ENCODE results near the gene SPATA20.

The SPATA20 gene

DNA sequence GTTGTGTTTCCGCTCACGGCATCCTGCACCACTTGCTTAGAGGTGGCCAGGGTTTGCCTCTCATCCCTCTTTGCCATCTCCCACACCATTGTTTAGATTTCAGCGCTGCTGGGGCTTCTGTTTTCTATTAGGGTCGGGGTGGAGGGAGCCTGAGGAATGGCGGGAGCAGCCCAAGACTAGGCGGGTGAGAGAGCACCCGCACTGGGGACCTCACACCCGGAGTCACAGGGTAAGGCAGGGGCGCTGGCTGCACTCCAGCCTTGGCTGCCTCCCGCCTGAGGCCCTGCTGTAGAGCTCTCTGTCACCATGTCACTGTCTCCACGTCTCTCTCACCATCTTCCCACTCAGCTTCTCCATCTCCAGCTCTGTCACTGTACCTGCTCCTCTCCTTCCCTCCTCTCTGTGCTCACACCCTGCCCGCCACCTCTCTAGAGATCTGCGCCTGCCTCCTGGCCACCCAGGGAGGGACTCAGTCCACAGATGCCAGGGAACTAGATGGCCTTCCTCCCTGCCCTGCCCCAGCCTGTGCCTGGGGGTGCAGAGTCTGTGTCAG, 54.9 kb downstream of the SPATA20 start:
- DNase-seq (ENCODE audit: low spot score), result no peak

DNA sequence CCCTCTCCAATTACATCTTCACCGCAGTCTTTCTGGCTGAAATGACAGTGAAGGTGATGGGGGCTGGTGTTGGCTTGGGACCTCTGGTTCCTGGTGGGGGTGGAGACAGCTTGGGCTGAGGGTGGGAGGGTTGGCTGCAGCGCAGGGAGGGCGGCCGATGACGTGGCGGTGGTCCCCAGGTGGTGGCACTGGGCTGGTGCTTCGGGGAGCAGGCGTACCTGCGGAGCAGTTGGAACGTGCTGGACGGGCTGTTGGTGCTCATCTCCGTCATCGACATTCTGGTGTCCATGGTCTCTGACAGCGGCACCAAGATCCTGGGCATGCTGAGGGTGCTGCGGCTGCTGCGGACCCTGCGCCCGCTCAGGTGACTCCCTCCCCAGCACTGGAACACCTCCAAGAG, 55.9 kb downstream of the SPATA20 start:
- DNase-seq (ENCODE audit: low spot score), result no peak

DNA sequence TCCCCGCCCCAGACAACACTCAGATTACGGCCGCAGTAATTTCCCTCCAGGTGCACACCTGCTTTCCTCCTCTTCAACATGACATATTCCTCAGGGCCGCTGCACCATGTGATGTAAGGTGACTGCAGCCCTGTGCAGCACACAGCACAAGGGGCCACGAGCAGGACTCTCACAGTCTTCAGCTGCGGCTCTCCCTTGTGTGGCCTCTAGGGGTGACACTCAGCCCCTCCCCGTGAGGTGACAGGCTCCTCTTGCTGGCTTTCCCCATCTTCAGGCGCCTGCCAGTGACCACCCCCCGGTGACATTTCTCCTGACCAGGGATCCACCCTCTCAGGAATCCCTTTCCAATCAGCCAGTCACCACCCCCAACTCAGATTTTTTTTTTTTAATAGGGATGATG, 56.4 kb downstream of the SPATA20 start:
- DNase-seq (ENCODE audit: low spot score), result peak; percentile 80

DNA sequence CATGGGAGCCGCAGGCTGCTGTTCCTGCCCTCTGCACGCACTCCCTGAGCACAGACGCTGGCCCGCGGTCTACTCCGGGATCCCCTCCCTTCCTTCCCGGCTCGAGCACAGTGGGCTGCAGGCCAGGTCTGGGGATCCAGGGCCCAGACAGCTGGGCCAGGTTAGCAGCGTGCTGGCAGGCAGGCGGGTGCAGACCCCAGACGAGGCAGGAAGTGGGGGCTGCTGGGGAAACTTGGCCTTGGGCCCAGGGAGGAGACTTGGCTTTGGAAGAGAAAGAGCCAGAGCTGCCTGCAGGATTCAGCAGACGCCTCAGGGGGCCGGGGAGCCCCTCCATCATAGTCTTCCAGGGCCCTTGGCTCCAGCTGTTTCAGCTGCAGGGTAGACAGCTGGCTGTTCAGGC, 57.5 kb downstream of the SPATA20 start:
- no peak for DNase-seq (ENCODE audit: low spot score)

DNA sequence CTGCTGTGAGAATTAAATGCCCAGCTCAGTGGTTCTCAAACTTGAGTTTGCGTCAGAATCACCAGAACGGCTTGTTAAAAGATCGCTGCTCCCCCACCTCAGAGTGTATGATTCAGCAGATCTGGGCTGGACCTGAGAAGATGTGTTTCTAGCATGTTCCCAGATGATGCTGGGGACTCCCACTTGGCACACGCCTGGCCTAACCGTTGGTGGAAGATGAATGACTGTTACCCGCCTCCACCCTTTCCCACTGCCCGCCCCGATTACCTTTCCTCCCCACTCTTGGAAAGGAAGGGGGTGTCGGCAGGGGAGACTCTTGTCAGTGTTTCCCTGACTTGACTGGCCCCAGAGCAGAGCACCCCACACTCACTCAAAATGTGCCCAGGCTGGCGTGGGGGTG, 58.5 kb downstream of the SPATA20 start:
- no peak for DNase-seq (ENCODE audit: low spot score)

All from HuH-7.5 (cell line).